Smooth muscle cell (in vitro differentiated cells): ENCODE measurements around the gene CCNL1. TPM values are rescaled to one million over a fixed set of nuclear protein-coding genes. Genes with fewer than 3 reads are reported as not detected.
"Not testable (repeated sequence)": the region's sequence is repeated elsewhere in the genome, so short reads cannot be mapped to it uniquely, and the experiment has no call there.

ENCODE experiments used
- DNase-seq: peaks from one replicate; lab custom pipeline; 2025; ENCODE audit not compliant: unreplicated experiment; lab: John Stamatoyannopoulos, UW
- H2AFZ ChIP-seq: fragments of 200-600 bp; sonication (generic); 2 replicates; pipeline ENCODE4 v1.6.0; 2016; ENCODE audit warnings: antibody characterized with exemption, low read depth, mild to moderate bottlenecking
- H3F3A ChIP-seq: fragments of 200-600 bp; sonication (generic); 2 replicates; pipeline ENCODE4 v1.6.0; 2017; ENCODE audit warnings: antibody characterized with exemption, low read depth
- H3K27ac ChIP-seq: fragments of 200-600 bp; sonication (generic); 2 replicates; pipeline ENCODE4 v1.5.1; 2016; ENCODE audit warnings: low read depth, mild to moderate bottlenecking
- H3K27me3 ChIP-seq: fragments of 200-600 bp; sonication (generic); 2 replicates; pipeline ENCODE4 v1.6.1; 2016; ENCODE audit warnings: low read depth, mild to moderate bottlenecking
- H3K36me3 ChIP-seq: fragments of 200-600 bp; sonication (generic); 2 replicates; pipeline ENCODE4 v1.5.1; 2016; ENCODE audit warnings: low read depth
- H3K4me1 ChIP-seq: fragments of 200-600 bp; sonication (generic); 2 replicates; pipeline ENCODE4 v1.5.1; 2016; ENCODE audit warnings: low read depth
- H3K4me2 ChIP-seq: fragments of 200-600 bp; sonication (generic); 2 replicates; pipeline ENCODE4 v1.6.0; 2016; ENCODE audit warnings: mild to moderate bottlenecking
- H3K4me3 ChIP-seq: fragments of 200-600 bp; sonication (generic); 2 replicates; pipeline ENCODE4 v1.5.1; 2016; ENCODE audit warnings: mild to moderate bottlenecking
- H3K79me2 ChIP-seq: fragments of 200-600 bp; sonication (generic); 2 replicates; pipeline ENCODE4 v1.6.0; 2016; ENCODE audit warnings: low read depth, mild to moderate bottlenecking
- H3K9ac ChIP-seq: fragments of 200-600 bp; sonication (generic); 2 replicates; pipeline ENCODE4 v1.6.0; 2016; ENCODE audit warnings: low read depth
- H3K9me3 ChIP-seq: fragments of 200-600 bp; sonication (generic); replicated peaks from 2 replicates; pipeline ENCODE4 v1.5.1; 2016; ENCODE audit warnings: low read depth
- H4K20me1 ChIP-seq: fragments of 200-600 bp; sonication (generic); 2 replicates; pipeline ENCODE4 v1.6.0; 2016; ENCODE audit warnings: low read depth
- WGBS: methylation state at CpG from one replicate; pipeline ENCODE4 v1.1.7; 2016; ENCODE audit warnings: low lambda C conversion rate; 5-methylcytosine and 5-hydroxymethylcytosine counted together
- polyA plus RNA-seq: library from polyadenylated mRNA; unstranded; fragments of >200 nt; fragmentation: Nextera tagmentation; extraction: Ambion mirVana; gene quantifications from 2 replicates; pipeline ENCODE4 v1.2.1, GENCODE V29; 2016
- total RNA-seq: library from RNA; depleted of rRNA; stranded (reverse); fragments of >200 nt; gene quantifications from 2 replicates; pipeline ENCODE4 v1.2.3, GENCODE V29; 2014
- TF ChIP-seq, protein P1 (sequence below): fragments of 200-600 bp; sonication (generic); IDR thresholded peaks from 2 replicates; pipeline ENCODE4 v1.5.1; 2017; ENCODE audit warnings: borderline replicate concordance, mild to moderate bottlenecking, antibody characterized with exemption; ENCODE audit not compliant: insufficient read depth, poor library complexity, severe bottlenecking

CCNL1 gene
- total and polyA plus RNA-seq, 2 experiments from 2014 or later: 173 to 599 TPM

GRCh38 chr3:157175691-157176507, 16.0 kb upstream of the CCNL1 start:
- Histone ChIP-seq H4K20me1 (no peaks in the 10 kb centered on the region), H3K4me1 (peaks cover 17% of the 10 kb centered on the region), H3K9me3 (no peaks in the 10 kb centered on the region), H3K79me2 (peaks cover 18% of the 10 kb centered on the region), H3K27me3 (no peaks in the 10 kb centered on the region), H3F3A (no peaks in the 10 kb centered on the region), H3K36me3 (no peaks in the 10 kb centered on the region), H3K4me2 (peak overlapping the region; percentile 90), H3K4me3 (peak overlapping the region; percentile 80), H3K9ac (peak overlapping the region; percentile 95), H3K27ac (peak overlapping the region; percentile 96), H2AFZ (peak overlapping the region; percentile 80)
- TF ChIP-seq, protein P1, sequence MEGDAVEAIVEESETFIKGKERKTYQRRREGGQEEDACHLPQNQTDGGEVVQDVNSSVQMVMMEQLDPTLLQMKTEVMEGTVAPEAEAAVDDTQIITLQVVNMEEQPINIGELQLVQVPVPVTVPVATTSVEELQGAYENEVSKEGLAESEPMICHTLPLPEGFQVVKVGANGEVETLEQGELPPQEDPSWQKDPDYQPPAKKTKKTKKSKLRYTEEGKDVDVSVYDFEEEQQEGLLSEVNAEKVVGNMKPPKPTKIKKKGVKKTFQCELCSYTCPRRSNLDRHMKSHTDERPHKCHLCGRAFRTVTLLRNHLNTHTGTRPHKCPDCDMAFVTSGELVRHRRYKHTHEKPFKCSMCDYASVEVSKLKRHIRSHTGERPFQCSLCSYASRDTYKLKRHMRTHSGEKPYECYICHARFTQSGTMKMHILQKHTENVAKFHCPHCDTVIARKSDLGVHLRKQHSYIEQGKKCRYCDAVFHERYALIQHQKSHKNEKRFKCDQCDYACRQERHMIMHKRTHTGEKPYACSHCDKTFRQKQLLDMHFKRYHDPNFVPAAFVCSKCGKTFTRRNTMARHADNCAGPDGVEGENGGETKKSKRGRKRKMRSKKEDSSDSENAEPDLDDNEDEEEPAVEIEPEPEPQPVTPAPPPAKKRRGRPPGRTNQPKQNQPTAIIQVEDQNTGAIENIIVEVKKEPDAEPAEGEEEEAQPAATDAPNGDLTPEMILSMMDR: no peak
- DNase-seq: no peak
- 9% methylated on average over 12 of the region's 12 CpGs for WGBS

DNA sequence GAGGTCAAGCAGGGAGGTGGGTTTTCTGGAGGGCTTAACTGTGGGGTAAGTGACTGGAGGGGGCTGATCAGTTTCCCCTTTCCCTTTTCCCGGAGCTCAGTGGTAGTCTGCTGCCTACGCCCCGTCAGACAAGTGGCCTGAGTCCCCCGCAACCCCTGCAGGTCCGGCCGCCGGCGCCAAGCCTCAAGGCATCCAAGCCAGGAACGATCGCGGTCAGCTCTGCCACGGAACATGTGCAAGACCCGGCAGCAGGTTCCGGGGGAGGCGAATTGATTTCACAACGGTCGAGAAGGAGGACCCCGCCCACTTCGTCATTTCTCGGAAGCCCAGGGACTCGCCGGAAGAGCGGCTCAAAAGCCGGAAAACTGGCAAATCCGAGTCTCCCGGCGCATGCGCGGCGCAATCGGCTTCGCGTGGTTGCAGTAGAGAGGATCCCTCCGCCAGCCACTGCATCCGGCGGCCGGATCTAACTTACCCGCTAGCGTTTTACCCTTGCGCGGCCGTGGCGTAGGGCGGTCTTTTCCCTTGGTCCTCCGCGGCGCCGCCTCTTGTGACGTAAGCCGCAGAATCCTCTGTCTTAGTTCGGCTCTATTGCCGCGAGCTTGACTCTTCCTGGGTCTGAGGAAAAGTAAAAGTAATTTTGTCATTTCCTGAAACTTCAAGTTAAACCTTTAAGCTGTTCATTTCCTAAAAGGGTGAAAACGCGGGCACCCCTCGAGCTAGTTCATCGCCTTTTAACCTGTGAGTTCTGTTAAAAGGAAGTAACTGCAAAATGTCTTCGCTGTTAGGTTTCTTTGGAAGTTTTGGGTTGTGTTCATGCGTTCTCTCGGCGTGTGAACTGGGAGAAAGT, 14.9 kb upstream of the CCNL1 start:
- Histone ChIP-seq H3K4me2 (peak overlapping the region; percentile 90), H3F3A (no peaks in the 10 kb centered on the region), H3K27me3 (no peaks in the 10 kb centered on the region), H3K4me1 (peaks cover 17% of the 10 kb centered on the region), H2AFZ (peak overlapping the region; percentile 80), H3K9ac (peak overlapping the region; percentile 95), H3K4me3 (peak overlapping the region; percentile 80), H3K36me3 (no peaks in the 10 kb centered on the region), H4K20me1 (no peaks in the 10 kb centered on the region), H3K27ac (peak overlapping the region; percentile 96), H3K9me3 (no peaks in the 10 kb centered on the region), H3K79me2 (peaks cover 18% of the 10 kb centered on the region)
- peak; percentile 93 for DNase-seq
- TF ChIP-seq, protein P1: no peak
- under 1% methylated on average over 61 of the region's 61 CpGs for WGBS

DNA sequence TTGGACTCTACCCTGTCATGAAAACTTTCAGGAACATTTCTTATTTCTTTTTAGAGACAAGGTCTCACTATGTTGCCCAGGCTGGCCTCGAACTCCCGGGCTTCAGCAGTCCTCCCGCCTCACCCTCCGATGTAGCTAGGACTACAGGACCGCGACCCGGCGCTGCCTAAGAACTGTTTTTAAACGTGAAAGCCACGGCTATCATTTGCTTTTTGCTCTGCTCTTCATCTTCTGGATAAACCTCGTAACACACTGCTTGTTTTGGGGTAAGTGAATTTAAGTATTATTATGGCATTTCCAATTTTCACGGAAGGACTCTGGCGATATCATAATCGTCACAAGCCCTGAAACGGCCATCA, 14.3 kb upstream of the CCNL1 start:
- peaks cover 17% of the 10 kb centered on the region for H3K4me1 ChIP-seq
- H3K27me3 ChIP-seq: no peaks in the 10 kb centered on the region
- peak overlapping the region; percentile 51 for H3K4me3 ChIP-seq
- peak overlapping the region; percentile 87 for H3K27ac ChIP-seq
- peak overlapping the region; percentile 56 for H2AFZ ChIP-seq
- no peak for DNase-seq
- peak overlapping the region; percentile 63 for H3K9ac ChIP-seq
- 24% methylated on average over 15 of the region's 15 CpGs for WGBS
- H3K36me3 ChIP-seq: no peaks in the 10 kb centered on the region
- TF ChIP-seq, protein P1: no peak
- H3K4me2 ChIP-seq: peak overlapping the region; percentile 81
- H4K20me1 ChIP-seq: no peaks in the 10 kb centered on the region
- H3F3A ChIP-seq: no peaks in the 10 kb centered on the region
- no peaks in the 10 kb centered on the region for H3K9me3 ChIP-seq
- H3K79me2 ChIP-seq: peaks cover 18% of the 10 kb centered on the region

- peaks cover 18% of the 10 kb centered on the region for H3K79me2 ChIP-seq
- H3K9ac ChIP-seq, H3K27me3 ChIP-seq, DNase-seq, H2AFZ ChIP-seq, H3F3A ChIP-seq, H4K20me1 ChIP-seq, H3K9me3 ChIP-seq, H3K27ac ChIP-seq, H3K4me2 ChIP-seq, H3K36me3 ChIP-seq: not testable (repeated sequence)
- peak overlapping the region; percentile 51 for H3K4me3 ChIP-seq
- 97% methylated on average over 14 of the region's 14 CpGs for WGBS
- H3K4me1 ChIP-seq: peaks cover 17% of the 10 kb centered on the region
Observed at GRCh38 chr3:157173343-157173742, 13.4 kb upstream of the CCNL1 start.
